ENCODE measurements around the gene C3.

GRCh38 chr19:6668691-6669090, 51.8 kb downstream of the C3 start:
- TF ChIP-seq CTCF (IDR thresholded peaks at IDR 0.05) (no peak), EP300 (IDR thresholded peaks at IDR 0.05) (no peak), POLR2A (IDR thresholded peaks at IDR 0.05; ENCODE audit: low read depth) (no peak)

Measured in esophagus muscularis mucosa (tissue), 4 donors.